ENCODE results near the gene FMNL2. TPM values are rescaled to one million over a fixed set of nuclear protein-coding genes. Genes with fewer than 3 reads are reported as not detected.
"Not testable (repeated sequence)": the region's sequence is repeated elsewhere in the genome, so short reads cannot be mapped to it uniquely, and the experiment has no call there.

The FMNL2 gene
- total RNA-seq: 1.2 and 1.5 TPM in 2 replicates

GRCh38 chr2:152335016-152335725 lies at the start of gene FMNL2:
TSS of gene FMNL2 (plus strand) at chr2:152335174.
- intact Hi-C loops (cut with micrococcal nuclease): loop anchor here (1.0 to 10.0 kb wide), 6 partner anchors 72 to 700 kb away; partner anchors contain the start of genes ARL6IP6 and STAM2

GRCh38 chr2:152292991-152293390 lies 42.0 kb upstream of the FMNL2 start:
- intact Hi-C loops (cut with micrococcal nuclease): no loop called here

GRCh38 chr2:152297715-152298114 lies 37.3 kb upstream of the FMNL2 start:
- intact Hi-C loops (cut with micrococcal nuclease): no loop called here

GRCh38 chr2:152298754-152299153 lies 36.2 kb upstream of the FMNL2 start:
- intact Hi-C loops (cut with micrococcal nuclease): no loop called here

- intact Hi-C loops (cut with micrococcal nuclease): no loop called here
Measured at GRCh38 chr2:152301131-152301530, 33.8 kb upstream of the FMNL2 start.

GRCh38 chr2:152303951-152304350 lies 31.0 kb upstream of the FMNL2 start:
- intact Hi-C loops (cut with micrococcal nuclease): no loop called here

- intact Hi-C loops (cut with micrococcal nuclease): no loop called here
Measured at GRCh38 chr2:152304836-152305235, 30.1 kb upstream of the FMNL2 start.

- intact Hi-C loops (cut with micrococcal nuclease): no loop called here
Measured at GRCh38 chr2:152307863-152308262, 27.1 kb upstream of the FMNL2 start.

- intact Hi-C loops (cut with micrococcal nuclease): no loop called here
Measured at GRCh38 chr2:152309352-152310214, 25.4 kb upstream of the FMNL2 start.

- intact Hi-C loops (cut with micrococcal nuclease): no loop called here
Measured at GRCh38 chr2:152319822-152320570, 15.0 kb upstream of the FMNL2 start.

GRCh38 chr2:152320814-152321213 lies 14.2 kb upstream of the FMNL2 start:
- intact Hi-C loops (cut with micrococcal nuclease): no loop called here

- intact Hi-C loops (cut with micrococcal nuclease): no loop called here
Measured at GRCh38 chr2:152322222-152322621, 12.8 kb upstream of the FMNL2 start.

GRCh38 chr2:152325126-152325525 lies 9.8 kb upstream of the FMNL2 start:
- intact Hi-C loops (cut with micrococcal nuclease): not testable (repeated sequence)

- intact Hi-C loops (cut with micrococcal nuclease): no loop called here
Measured at GRCh38 chr2:152326710-152327109, 8.3 kb upstream of the FMNL2 start.

GRCh38 chr2:152328013-152328412 lies 7.0 kb upstream of the FMNL2 start:
- intact Hi-C loops (cut with micrococcal nuclease): no loop called here

- intact Hi-C loops (cut with micrococcal nuclease): loop anchor here (10.0 kb wide), 2 partner anchors 174 to 696 kb away; no protein-coding TSS in a partner anchor
Measured at GRCh38 chr2:152330235-152330866, 4.6 kb upstream of the FMNL2 start.

- intact Hi-C loops (cut with micrococcal nuclease): loop anchor here (1.0 to 10.0 kb wide), 6 partner anchors 72 to 700 kb away; partner anchors contain the start of genes ARL6IP6 and STAM2
Measured at GRCh38 chr2:152334701-152335015, 316 bp upstream of the FMNL2 start.

GRCh38 chr2:152335726-152336118 lies 748 bp downstream of the FMNL2 start:
- intact Hi-C loops (cut with micrococcal nuclease): loop anchor here (1.0 to 10.0 kb wide), 6 partner anchors 71 to 701 kb away; partner anchors contain the start of genes ARL6IP6 and STAM2

GRCh38 chr2:152336119-152336853 lies 1.3 kb downstream of the FMNL2 start:
- intact Hi-C loops (cut with micrococcal nuclease): loop anchor here (10.0 kb wide), 2 partner anchors 169 to 701 kb away; no protein-coding TSS in a partner anchor

- intact Hi-C loops (cut with micrococcal nuclease): loop anchor here (10.0 kb wide), 2 partner anchors 168 to 702 kb away; no protein-coding TSS in a partner anchor
Measured at GRCh38 chr2:152336854-152337510, 2.0 kb downstream of the FMNL2 start.

Data from T-helper 2 cell treated with Interferon-gamma antibody and Interleukin-4, amounts not matched to agents 100 ng/mL and 5 ng/mL, for 36 hours (primary cell).